HL-60 (cell line): ENCODE measurements around the gene HIF3A.

Source experiments
- DNase-seq, 2 experiments: peaks; one replicate each; pipeline ENCODE4 v3.0.0-alpha.2; 2010 to 2020; ENCODE audit warnings: low read depth in 1 of 2, low spot score in 1 of 2
- H3K27ac ChIP-seq: fragments of 250-450 bp; sonication (Bioruptor Pico); replicated peaks from 2 replicates; pipeline ENCODE4 v1.5.1; 2020; ENCODE audit warnings: mild to moderate bottlenecking, moderate library complexity
- H3K27me3 ChIP-seq: fragments of 250-450 bp; sonication (Bioruptor Pico); 2 replicates; pipeline ENCODE4 v1.5.1; 2021; ENCODE audit warnings: mild to moderate bottlenecking, moderate library complexity; ENCODE audit not compliant: insufficient read depth, poor library complexity, severe bottlenecking
- H3K4me3 ChIP-seq: replicated peaks from 2 replicates; pipeline ENCODE4 v1.5.1; 2011; ENCODE audit warnings: mild to moderate bottlenecking, control low read depth, low read length; ENCODE audit not compliant: insufficient read depth
- GABPA ChIP-seq: IDR thresholded peaks from 2 replicates; pipeline ENCODE4 v1.6.1; 2012; ENCODE audit warnings: low read depth
- POLR2AphosphoS5 ChIP-seq: IDR thresholded peaks from 2 replicates; pipeline ENCODE4 v1.6.1; 2012; ENCODE audit warnings: low read depth
- REST ChIP-seq: IDR thresholded peaks from 2 replicates; pipeline ENCODE4 v1.6.1; 2012; ENCODE audit warnings: low read depth; ENCODE audit not compliant: insufficient replicate concordance
- SPI1 ChIP-seq: IDR thresholded peaks from 2 replicates; pipeline ENCODE4 v1.6.1; 2012; ENCODE audit warnings: low read depth, mild to moderate bottlenecking, borderline replicate concordance
- TF ChIP-seq, protein P1 (sequence below): IDR thresholded peaks from one replicate; pipeline ENCODE4 v1.5.1; 2011; ENCODE audit warnings: low read length, control low read depth, inconsistent platforms; ENCODE audit not compliant: insufficient read depth

HIF3A gene

DNA sequence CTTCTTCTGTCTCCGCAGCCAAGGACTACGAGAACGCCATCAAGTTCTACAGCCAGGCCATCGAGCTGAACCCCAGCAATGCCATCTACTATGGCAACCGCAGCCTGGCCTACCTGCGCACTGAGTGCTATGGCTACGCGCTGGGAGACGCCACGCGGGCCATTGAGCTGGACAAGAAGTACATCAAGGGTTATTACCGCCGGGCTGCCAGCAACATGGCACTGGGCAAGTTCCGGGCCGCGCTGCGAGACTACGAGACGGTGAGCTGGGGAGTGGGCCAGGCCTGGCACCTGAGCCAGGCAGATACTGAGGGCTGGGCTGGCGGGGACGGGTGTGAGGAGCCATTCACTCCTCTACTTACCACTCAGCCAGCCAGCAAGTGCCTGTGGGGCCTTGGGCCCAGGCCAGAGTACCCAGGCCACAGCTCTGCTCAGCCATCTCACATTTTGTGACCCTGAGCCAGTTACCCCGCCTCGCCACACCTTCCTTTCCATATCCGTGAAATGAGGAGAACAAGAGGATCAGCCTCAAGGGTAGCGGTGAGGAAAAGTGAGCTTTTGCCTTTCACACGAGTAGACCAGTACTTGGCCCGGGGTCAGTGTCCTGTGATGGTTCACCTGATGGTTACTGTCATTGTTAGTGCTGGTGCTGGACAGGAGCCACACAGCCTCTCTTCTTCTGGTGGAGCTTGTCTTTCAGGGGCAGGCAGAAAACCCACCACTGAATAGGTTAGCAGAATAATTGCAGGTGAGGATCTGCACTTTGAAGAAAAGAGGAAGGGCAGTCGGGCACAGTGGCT, 57.1 kb downstream of the HIF3A start:
- Histone ChIP-seq H3K27me3 (no peaks in the 10 kb centered on the region), H3K27ac (no peak overlapping the region), H3K4me3 (no peak overlapping the region)
- DNase-seq: no peak
- 0 out of 2 replicates have a peak, but pooled peaks have one; percentile 8 for TF ChIP-seq SPI1
- TF ChIP-seq, protein P1, sequence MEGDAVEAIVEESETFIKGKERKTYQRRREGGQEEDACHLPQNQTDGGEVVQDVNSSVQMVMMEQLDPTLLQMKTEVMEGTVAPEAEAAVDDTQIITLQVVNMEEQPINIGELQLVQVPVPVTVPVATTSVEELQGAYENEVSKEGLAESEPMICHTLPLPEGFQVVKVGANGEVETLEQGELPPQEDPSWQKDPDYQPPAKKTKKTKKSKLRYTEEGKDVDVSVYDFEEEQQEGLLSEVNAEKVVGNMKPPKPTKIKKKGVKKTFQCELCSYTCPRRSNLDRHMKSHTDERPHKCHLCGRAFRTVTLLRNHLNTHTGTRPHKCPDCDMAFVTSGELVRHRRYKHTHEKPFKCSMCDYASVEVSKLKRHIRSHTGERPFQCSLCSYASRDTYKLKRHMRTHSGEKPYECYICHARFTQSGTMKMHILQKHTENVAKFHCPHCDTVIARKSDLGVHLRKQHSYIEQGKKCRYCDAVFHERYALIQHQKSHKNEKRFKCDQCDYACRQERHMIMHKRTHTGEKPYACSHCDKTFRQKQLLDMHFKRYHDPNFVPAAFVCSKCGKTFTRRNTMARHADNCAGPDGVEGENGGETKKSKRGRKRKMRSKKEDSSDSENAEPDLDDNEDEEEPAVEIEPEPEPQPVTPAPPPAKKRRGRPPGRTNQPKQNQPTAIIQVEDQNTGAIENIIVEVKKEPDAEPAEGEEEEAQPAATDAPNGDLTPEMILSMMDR: no peak

GRCh38 chr19:46355234-46356148, 58.6 kb downstream of the HIF3A start:
- no peak for DNase-seq
- Histone ChIP-seq H3K27me3 (no peaks in the 10 kb centered on the region), H3K4me3 (no peak overlapping the region), H3K27ac (no peak overlapping the region)
- TF ChIP-seq, protein P1: no peak
- TF ChIP-seq SPI1 (no peak), REST (no peak), GABPA (no peak), POLR2AphosphoS5 (no peak)

- Histone ChIP-seq H3K27me3 (no peaks in the 10 kb centered on the region), H3K27ac (no peak overlapping the region), H3K4me3 (no peak overlapping the region)
- TF ChIP-seq, protein P1: no peak
- no peak for TF ChIP-seq POLR2AphosphoS5
- TF ChIP-seq REST: no peak
- TF ChIP-seq GABPA: no peak
- no peak for TF ChIP-seq SPI1
- no peak for DNase-seq
Measured at GRCh38 chr19:46356149-46357055, 59.6 kb downstream of the HIF3A start.
